Measurements from ENCODE around the gene ATOSB. TPM values are rescaled to one million over a fixed set of nuclear protein-coding genes. Genes with fewer than 3 reads are reported as not detected.
A peak's percentile ranks its signal among the peaks of the same experiment; 100 is the strongest.

ATOSB gene
- total and polyA plus RNA-seq, 9 of the 15 experiments (the other 6 are each of a cell fraction or from before 2014, with no cell fraction given) = 0.45 to 8.0 (median 4.2) TPM

- TF ChIP-seq HBP1 (CRISPR knock-in tag; IDR thresholded peaks at IDR 0.05) (no peak), TAF7 (tag; IDR thresholded peaks at IDR 0.05) (no peak; the same call in none of the 2 replicates), CSDE1 (IDR thresholded peaks at IDR 0.05) (peak in 1 of 2 experiments; percentile 94; a peak in 2 of 4 replicates), BRD9 (IDR thresholded peaks at IDR 0.05; ENCODE audit: low read depth, partially characterized antibody) (no peak), RBFOX2 (IDR thresholded peaks at IDR 0.05; ENCODE audit: low read depth, low read length) (peak; percentile 96), MGA (IDR thresholded peaks at IDR 0.05) (no peak), POLR2G (IDR thresholded peaks at IDR 0.05; ENCODE audit: low read depth, low read length) (peak; percentile 94), SP2 (IDR thresholded peaks at IDR 0.05; ENCODE audit: extremely low read depth, low read depth, low read length, poor library complexity, severe bottlenecking) (peak; percentile 69), NELFE (IDR thresholded peaks at IDR 0.05; ENCODE audit: insufficient read depth, insufficient read length) (no peak), ARHGAP35 (IDR thresholded peaks at IDR 0.05; ENCODE audit: partially characterized antibody) (no peak), POLR2AphosphoS5 (IDR thresholded peaks at IDR 0.05; ENCODE audit: control insufficient read depth, insufficient read depth, low read depth, low read length) (peak; percentile 56; the same call in 1 of the 2 replicates), ZNF274 (IDR thresholded peaks at IDR 0.05; ENCODE audit: borderline replicate concordance, low read depth, low read length) (no peak), SRSF1 (IDR thresholded peaks at IDR 0.05; ENCODE audit: low read depth, low read length) (no peak)
Observed at GRCh38 chr9:35102769-35103659, 12.6 kb downstream of the ATOSB start, which contains the start of gene STOML2 (continued).
